ENCODE data around the gene KIAA0586. TPM values are rescaled to one million over a fixed set of nuclear protein-coding genes. Genes with fewer than 3 reads are reported as not detected.

Gene KIAA0586
- total and polyA plus RNA-seq, 2 donors (not counting 3 experiments of a cell fraction or from before 2014, with no cell fraction given): 7.4 to 25.9 TPM

GRCh38 chr14:58598804-58599525, 171.4 kb downstream of the KIAA0586 start:
- intact Hi-C loops (cut with micrococcal nuclease): no loop called here
- Histone ChIP-seq H3K4me2 (ENCODE audit: insufficient read depth, low read length) (no peak overlapping the region), H3K9me1 (replicated peaks; ENCODE audit: control insufficient read depth, extremely low read depth, insufficient read depth, low read length) (no peaks in the 10 kb centered on the region), H3K27me3 (ENCODE audit: control insufficient read depth in 2 of 2, insufficient read depth in 2 of 2, low read length in 2 of 2) (no peaks in the 10 kb centered on the region), H3K9me3 (replicated peaks; ENCODE audit: control insufficient read depth, insufficient read depth, low read length) (no peaks in the 10 kb centered on the region), H3K9ac (replicated peaks; ENCODE audit: extremely low read depth, insufficient read depth, low read length) (no peak overlapping the region), H3K4me1 (ENCODE audit: control insufficient read depth, extremely low read depth, insufficient read depth, low read length) (no peaks in the 10 kb centered on the region), H3K36me3 (ENCODE audit: control insufficient read depth in 2 of 2, extremely low read depth in 1 of 2, insufficient read depth in 2 of 2, low read length in 2 of 2) (no peaks in the 10 kb centered on the region), H3K4me3 (replicated peaks in 1 of 3; ENCODE audit: insufficient read depth in 1 of 3, low read depth in 1 of 3, low read length in 3 of 3) (no peak overlapping the region), H2AFZ (ENCODE audit: low read depth, low read length) (no peak overlapping the region), H3K79me2 (ENCODE audit: control insufficient read depth, insufficient read depth, low read length) (no peaks in the 10 kb centered on the region), H3K27ac (ENCODE audit: insufficient read depth, low read depth, low read length) (no peak overlapping the region), H4K20me1 (replicated peaks; ENCODE audit: control insufficient read depth, extremely low read depth, insufficient read depth, low read length) (no peaks in the 10 kb centered on the region)
- CTCF ChIA-PET: no interaction called here
- BruUV-seq (replicated peaks): no TSS peak
- dilution Hi-C loops (cut with MboI; ENCODE audit: extremely low pct_ligation_motif_present, low sequenced_read_pairs): no loop called here
- FAIRE-seq (no peak), DNase-seq (ENCODE audit: low read depth, low spot score) (no peak)
- POLR2A ChIA-PET: no interaction called here
- no peak for TF ChIP-seq FOS (IDR thresholded peaks at IDR 0.05; ENCODE audit: borderline replicate concordance, insufficient read depth, low read length)
- no peak for TF ChIP-seq POLR2A (IDR thresholded peaks at IDR 0.05; ENCODE audit: low read depth, low read length)
- no peak for TF ChIP-seq CTCF (IDR thresholded peaks at IDR 0.05; ENCODE audit: extremely low read depth in 1 of 2, insufficient read depth in 1 of 2, low read depth in 1 of 2, low read length in 2 of 2)
- no peak for TF ChIP-seq EZH2 (IDR thresholded peaks at IDR 0.05; ENCODE audit: borderline replicate concordance, low read depth, low read length, severe bottlenecking)
- no peak for TF ChIP-seq JUN (IDR thresholded peaks at IDR 0.05; ENCODE audit: borderline replicate concordance, insufficient read depth, insufficient read length, low read depth)
- TF ChIP-seq POLR2AphosphoS5 (IDR thresholded peaks at IDR 0.05; ENCODE audit: insufficient read depth, low read depth, low read length): no peak
- no peak for TF ChIP-seq GATA2 (IDR thresholded peaks at IDR 0.05; ENCODE audit: insufficient read depth, insufficient read length, low read depth, low read length)
- no peak for TF ChIP-seq MYC (IDR thresholded peaks at IDR 0.05; ENCODE audit: low read depth, low read length)
- TF ChIP-seq MAX (IDR thresholded peaks at IDR 0.05; ENCODE audit: insufficient read depth, insufficient read length): no peak
